ENCODE measurements around the gene C12orf42.

The C12orf42 gene

DNA sequence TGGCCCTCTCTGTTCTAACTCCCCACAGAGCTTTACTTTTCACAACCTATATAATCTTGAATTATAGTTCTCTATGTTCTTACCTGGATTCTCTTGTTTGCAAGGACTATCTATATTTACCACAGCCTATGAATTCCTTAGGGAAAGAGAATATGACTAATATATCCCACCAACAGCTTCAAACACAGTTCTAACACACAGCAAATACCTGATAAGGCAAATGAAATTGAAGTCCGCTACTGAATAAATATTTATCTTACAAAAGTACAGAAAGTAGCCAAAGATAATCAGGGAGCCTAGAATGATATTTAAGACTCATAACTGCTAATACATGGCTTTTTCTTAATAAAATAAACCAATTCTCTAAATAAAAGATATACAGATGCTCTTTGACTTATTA lies 165.1 kb downstream of the C12orf42 start:
- FAIRE-seq, result no peak

DNA sequence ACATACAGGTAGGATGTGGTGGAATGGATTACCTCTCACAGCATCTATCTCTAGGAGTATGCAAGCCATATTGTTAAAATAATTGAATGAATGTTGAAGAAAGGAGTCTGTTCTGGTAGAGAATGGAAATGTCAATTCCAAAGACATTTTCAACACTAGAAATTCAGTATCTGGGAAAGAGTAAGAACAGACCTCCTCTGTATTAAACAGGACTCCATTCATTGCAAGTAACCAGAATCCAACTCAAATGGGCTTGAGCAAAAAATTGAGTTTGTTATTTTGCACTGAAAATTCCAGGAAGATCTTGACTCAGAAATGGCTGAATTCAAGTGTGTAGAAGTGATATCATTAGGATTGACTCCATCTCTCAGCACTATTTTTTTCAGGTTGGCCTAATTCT lies 168.1 kb downstream of the C12orf42 start:
- no peak for FAIRE-seq

DNA sequence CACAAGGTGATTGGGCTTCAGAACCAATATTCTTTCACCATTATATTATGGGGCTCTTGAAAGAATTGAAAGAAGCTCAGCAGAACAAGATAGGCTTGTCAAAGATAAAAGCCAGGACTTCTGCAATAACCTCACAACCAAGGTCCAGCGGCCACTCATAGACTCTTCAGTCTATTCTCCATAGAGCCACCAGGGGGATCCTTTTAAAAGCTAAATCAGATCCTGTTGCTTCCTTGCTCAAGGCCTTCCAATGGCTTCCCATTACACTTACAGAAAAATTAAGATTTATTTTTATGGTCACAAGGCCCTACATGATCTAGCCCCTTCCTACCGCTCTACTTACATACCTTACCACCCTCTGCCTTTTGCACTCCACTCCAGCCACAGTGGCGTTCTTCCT lies 169.6 kb downstream of the C12orf42 start:
- FAIRE-seq, result no peak

DNA sequence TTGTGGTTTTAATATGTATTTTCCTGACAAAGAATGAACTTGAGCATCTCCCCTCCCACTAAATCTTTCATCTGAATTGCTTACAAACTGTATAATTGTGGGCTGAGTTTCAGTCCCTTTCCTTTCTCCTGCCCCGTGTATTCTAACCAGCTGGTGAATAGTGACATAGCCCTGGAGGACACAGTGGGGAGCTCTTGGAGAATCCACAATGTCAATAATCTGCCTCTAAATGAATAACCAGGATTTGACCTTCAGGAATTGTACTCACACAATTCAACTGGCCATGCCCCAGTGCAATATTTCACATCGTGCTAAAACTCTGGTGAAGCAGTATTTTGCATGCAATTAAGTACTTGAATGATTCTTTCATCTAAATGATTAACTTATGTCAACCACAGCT lies 177.2 kb downstream of the C12orf42 start:
- no peak for FAIRE-seq

DNA sequence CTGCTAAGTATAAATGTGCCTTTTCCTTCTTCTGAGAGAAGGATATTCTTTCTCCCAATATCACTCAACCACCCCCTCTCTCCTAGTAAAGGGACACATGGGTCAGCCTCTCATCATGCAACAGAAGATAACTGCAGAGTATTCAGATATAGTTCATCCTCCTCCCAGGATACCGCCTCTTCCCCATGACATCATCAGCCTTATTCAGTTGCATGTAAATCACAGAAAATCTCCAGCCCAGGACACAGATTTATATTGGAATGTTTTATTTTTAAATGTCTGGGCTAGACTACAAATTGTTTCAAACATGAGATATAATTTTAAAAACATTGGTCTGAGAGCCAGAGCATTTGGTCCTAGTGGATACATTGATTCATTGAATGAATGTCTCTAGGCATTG lies 178.5 kb downstream of the C12orf42 start:
- FAIRE-seq, result no peak

DNA sequence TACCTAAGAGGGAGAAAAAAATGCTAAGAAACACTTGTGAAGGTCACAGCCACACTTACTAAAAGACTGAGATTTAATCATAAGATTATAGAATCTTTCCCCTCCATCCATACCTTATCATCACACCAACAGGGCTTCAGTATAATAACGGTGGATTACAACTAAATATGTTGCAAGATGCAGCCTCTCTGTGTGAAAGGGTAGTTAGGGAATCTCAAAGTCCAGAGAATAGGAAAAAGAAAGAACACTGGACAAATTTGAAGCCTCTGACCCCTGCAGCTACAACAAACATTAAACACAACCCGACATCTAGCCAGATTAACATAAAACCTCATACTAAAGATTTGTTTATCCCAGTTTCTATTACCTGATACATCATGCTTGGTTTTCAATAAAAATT lies 181.0 kb downstream of the C12orf42 start:
- FAIRE-seq, result no peak

DNA sequence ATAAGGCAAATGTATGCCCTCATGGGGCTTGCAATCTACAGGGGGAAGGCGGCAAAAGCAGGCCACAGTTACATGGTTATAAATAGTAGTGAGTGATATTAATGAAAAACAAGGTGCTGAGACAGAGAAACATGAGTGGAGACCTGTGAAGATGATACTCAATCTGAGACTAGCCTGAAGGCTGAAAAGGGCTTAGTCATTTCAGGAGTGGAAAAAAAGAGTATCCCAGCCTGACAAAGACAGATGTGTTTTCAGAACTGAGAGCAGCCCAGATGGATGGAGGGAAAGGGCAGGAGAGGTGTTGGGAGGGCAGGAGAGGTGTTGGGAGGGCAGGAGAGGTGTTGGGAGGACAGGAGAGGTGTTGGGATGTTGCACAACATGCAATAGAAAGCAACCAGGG lies 181.9 kb downstream of the C12orf42 start:
- no peak for FAIRE-seq

DNA sequence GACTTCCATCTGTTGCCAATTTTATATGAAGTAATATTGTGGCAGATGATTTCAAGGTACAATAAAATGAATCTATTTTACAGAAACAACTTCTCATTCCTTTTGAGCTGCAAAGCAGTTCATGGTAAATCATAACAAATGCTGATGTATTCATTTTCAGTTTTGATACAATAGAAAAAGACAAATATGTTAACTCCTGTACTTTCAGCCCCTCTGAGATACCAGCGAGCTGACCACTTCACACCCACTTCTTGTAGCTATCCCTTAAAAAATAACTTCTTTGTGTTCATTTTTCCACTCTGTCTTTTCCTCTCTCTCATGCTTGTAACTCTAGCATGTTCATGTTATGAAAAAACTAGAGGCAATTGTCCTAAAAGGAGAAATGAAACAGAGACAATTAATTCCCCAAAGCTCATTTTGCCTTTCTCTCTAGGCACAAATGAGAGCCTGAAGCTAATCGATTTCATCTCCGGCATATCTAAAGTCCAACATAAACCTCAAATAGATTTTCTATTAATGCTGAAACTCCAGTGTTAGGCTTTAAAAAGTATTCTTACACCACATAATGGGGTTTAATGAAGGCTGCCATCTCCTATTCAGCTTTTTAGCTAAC lies 182.9 kb downstream of the C12orf42 start:
- no peak for FAIRE-seq

DNA sequence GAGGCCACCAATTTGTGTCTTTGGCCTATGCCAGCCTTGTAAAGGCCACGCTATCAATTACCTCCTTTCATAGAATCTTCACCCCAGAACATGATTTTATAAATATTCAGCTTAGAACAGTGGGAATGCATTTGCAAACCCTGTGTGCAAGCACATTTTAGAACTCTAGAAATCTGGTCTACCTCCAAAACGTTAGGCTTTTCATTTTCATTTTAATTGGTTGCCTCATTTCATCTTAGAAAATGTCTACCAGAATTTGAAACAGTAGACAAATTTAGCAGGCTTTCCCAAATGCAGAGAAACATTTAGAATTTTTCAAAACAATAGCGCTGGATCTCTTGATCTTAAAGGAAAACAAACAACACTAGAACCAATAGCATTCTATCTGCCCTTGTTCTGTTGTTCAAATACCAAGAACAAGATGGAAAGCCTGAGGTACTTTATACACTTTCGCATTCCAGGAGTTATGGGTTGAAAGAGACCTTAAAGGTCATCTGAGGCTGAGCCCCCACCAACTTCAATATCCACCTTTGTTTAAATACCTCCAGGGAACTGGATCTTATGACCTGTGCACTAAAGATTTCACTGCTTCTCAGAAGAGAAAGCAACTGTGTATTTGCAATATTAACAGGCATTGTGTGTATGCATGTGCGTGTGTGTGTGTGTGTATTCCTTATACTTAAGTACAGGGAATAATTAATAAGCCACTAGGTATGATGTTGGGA lies 185.1 kb downstream of the C12orf42 start:
- no peak for FAIRE-seq

DNA sequence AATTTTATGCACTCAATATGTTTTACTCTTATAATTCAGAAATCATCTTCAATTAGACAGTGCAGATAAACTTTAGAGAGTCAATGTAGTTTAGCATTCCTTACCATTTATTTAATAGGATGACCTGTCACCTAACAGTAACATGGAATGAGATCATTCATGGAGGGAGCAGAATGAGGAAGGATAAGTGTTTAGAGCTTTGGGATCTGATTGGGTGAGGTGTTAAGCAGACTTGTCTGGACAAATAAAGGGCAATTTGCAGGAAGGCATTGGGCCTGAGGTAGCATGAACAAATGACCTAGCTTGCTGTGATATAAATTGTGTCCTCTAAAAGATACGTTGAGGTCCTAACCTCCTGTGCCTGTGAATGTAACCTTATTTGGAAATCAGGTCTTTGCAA lies 187.4 kb downstream of the C12orf42 start:
- FAIRE-seq, result no peak

DNA sequence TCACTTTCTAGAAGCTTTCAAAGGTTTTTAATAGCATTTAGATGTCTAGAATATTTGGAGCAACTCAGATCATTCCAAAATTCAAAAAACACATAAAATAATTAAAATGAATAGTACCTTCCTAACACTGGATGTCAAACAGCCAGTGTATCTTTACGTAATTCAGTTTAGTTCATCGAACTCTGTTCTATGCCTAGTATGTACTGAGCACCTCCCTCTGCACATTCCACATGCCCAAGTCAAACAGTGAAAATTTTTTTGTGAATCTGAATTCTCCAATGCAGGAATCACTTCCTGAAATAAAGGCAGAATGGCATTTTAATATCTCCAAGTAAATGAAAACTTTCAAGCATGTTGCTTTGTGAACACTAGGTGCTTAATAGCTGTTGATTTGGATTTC lies 192.3 kb downstream of the C12orf42 start:
- no peak for FAIRE-seq

DNA sequence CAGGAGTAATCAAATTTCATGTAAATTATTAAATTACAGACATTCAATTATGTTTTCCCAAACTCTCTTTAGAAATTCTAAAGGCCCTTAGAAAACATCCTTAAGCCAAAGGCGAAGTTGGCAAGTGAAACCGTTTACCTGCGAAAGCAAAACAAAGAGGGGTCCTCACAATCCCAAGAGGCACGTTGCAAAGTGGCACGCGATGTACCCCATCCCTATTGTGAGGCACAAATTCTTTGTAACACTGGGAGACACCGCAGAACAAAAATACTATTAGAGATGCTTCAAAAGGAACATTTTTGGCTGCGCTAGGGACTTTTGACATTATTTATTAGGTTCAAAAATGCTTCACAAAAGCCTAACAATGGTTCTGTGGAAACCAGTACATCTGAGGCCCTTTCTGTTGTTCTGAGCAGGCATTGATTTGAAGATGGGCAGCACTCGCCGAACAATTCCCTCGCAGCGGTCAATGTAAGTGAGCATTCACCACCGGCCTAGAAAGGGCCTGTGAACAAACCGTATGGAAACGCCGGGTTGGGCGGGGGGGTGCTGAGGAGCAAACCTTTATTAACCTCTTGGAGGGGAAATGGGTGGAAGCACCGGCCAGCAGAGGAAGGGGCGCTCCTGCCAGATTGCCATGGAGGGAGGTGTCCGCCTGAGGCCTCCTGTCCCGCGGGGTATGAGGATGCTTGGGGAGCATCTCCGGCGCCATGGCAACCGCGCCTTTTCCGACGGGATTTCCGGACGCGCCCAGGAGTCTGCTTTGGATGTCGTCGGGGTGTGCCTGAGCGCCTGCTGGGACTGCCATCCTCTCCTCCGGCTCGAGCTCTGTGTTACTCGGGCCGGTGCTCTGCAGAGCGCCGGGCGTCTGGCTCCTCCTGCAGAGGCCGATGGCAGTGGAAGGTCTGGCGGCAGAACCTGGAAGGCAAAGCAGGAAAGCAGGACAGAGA lies 193.9 kb downstream of the C12orf42 start:
- no peak for FAIRE-seq

DNA sequence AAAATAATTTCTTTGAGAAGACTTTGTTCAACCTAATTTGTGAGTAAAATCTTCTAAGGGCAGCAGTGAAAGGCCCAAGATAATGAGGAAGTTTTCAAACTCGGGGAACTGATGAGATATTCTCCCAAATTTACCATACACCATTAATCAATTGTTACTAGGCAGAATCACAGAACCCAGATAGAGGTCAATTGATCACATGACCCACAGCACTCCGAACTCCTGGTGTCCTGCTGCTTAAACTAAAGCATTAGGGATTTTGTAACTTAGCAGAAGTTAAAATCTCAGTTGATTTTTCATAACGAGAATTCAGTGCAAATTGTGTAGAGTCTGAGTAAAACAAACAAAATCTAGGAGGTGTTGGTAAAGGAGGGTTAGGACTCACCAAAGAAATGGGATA lies 207.8 kb downstream of the C12orf42 start:
- FAIRE-seq, result no peak

DNA sequence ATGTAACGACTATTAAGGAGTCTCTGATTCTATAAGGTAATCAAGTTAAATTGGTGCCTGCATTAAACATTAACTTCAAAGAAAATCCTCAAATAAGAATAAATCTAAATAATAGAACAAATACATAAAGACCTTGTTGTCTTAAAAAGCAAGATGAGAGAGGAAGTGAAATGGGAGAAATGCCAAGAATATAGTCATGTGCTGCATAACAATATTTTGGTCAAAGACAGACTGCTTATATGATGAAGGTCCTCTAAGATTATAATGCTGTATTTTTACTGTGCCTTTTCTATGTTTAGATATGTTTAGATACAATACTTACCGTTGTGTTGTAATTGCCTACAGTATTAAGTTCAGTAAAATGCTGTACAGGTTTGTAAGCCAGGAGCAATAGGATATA lies 213.6 kb downstream of the C12orf42 start:
- FAIRE-seq, result no peak

DNA sequence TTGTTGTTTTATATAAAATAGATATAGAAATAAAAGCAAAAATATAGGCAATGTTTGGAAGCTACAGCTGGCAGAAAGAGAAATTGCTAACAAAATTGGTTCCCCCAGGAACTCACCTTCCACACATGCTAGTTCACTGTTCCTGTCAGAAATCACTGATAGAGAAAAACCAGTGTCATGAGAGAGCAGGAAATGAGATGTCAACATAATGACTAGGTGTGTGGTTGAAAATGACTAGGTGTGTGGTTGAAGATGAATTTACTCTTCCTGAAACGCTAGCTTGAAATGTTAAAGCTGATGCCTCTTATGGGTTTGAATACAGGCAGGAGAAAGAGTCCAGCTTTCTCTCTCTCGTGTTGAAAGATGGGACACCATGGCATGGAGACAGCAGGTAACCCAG lies 216.3 kb downstream of the C12orf42 start:
- no peak for FAIRE-seq

DNA sequence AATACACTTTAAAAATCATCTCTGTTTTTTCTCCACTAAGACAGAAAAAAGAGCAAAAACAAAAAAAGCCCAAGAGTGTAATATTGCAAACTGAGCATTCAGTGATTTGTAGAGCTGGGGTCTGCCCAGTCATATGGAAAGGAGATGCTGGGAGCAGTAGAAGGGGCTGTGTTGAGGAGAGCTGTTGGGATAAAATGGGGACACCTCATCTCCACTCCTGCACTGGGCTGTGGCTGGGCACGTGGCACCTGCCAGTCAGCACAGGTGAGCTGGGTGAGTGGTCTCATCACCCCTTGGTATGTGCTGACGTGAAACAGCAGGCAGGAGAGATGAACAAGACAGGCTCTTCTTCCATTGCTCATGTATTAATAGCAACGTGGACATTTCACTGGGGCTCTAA lies 217.4 kb downstream of the C12orf42 start:
- no peak for FAIRE-seq

DNA sequence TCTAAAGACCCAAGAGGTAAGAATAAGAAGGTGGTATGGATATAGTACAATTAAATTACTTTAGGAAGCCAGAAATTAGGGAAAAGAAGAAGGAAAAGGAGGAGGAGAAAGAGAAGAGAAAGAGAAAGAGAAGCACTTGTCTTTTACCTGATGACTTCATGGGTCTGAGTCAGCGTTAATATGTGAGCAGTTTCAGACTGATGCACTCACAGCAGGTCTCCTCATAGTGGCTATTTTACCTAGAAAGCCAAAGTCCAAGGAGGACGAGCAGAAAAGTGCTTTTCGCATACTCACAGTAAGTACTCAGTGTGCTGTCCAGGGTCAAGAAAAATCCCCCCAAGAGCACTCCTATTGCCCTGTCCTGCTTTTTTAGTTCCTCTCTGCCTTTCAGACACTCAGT lies 222.1 kb downstream of the C12orf42 start:
- no peak for FAIRE-seq

DNA sequence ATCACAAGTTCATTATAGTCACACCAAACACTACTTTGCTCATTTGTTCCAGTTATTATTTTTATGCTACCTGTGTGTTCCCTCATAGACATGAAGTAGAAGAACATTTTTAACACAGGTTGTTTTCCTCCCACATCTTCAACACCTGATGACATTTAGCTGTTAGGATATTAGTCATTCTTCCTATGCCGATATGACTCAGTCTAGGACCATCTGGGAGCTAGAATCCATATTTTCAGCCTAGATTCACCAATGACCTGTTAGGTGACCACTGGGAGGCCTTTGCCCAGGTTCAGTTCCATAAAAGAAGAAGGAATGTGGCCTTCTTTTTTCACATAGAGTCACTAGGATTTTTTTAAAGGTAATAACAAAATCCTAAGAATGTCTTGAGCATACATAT lies 222.8 kb downstream of the C12orf42 start:
- FAIRE-seq, result no peak

DNA sequence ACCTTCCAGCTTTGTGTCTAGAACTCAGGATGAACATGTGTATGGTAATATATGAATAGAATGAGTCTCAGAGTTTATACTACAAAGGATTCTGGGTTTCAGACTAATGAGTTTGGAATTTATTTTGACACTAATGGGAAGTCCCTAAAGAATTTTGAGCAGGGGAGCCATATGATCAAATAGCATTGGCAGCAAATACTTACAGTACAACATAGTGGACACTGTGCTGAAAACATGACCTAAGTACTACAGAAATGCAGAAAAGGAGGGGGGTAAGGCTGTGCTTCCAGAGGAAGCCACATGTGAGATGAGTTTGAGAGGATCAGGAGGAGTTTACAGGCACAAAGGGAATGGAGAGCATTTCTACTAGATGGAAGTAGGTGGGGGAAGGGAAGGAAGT lies 225.8 kb downstream of the C12orf42 start:
- FAIRE-seq, result no peak

DNA sequence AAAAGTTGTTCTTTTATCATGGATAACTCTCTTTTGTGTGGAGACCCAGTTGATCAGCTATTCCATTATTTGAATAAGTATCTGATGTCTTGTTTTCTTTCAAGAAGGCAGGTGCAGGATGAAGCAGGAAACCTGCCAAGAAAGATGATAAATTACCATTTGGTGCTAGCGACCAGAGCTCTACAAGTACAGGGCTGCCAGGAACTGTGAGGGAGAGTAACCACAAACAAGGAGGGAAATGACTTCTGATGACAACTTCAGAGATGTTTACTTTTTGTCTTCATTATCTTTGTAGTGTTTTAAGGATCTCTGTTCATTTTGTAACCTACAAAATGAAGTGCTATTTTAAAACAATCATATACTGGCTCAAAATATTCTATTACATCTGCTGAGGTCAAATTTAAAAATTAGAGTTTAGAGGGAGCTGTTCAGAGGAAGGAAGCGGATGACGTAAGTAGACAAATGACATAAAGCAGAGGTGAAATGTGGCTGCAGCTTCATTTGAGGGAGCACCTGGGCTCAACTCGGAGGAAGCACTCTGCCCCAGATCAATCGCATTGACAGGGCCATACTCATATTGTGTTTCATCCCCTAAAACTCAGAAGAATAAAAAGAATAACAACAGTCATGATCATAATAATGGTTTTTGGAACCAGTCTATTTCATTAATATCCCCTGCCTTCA lies 226.8 kb downstream of the C12orf42 start:
- FAIRE-seq, result no peak

DNA sequence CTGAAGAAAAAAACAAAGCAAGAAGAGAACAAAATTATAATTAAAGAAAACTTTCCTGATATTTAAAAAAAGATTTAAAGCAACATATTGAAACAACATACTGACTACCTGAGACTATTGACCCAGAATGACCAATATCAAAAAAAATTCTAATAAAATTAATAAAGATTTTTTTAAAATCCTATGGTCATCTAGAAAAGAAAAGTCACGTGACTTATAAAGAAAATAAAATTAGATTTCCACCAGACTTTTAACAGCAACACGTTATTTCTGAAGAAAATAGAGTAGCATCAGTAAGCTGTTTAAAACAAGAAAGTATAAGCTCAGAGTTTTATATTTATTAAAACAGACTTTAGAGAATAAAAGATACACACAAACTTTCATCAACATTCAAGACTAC lies 238.0 kb downstream of the C12orf42 start:
- FAIRE-seq, result no peak
